IPS DF 6.9 (cell line): ENCODE results near the gene MAN2B1.
"Not testable (repeated sequence)": the region's sequence is repeated elsewhere in the genome, so short reads cannot be mapped to it uniquely, and the experiment has no call there.

Experiments
- DNase-seq: peaks from one replicate; pipeline ENCODE4 v3.0.0-alpha.2; 2013; ENCODE audit warnings: low read depth, low spot score
- H3K27ac ChIP-seq: one replicate; pipeline ENCODE4 v1.5.1; 2013; ENCODE audit warnings: low read length, control low read depth
- H3K27me3 ChIP-seq: 2 replicates; pipeline ENCODE4 v1.6.1; 2013; ENCODE audit warnings: mild to moderate bottlenecking, low read length; ENCODE audit not compliant: control insufficient read depth, insufficient read depth
- H3K36me3 ChIP-seq: 2 replicates; pipeline ENCODE4 v1.6.1; 2013; ENCODE audit warnings: low read length; ENCODE audit not compliant: control insufficient read depth, insufficient read depth
- H3K4me1 ChIP-seq: 2 replicates; pipeline ENCODE4 v1.6.1; 2013; ENCODE audit warnings: low read length; ENCODE audit not compliant: control insufficient read depth, insufficient read depth
- H3K4me3 ChIP-seq: 2 replicates; pipeline ENCODE4 v1.5.1; 2013; ENCODE audit warnings: mild to moderate bottlenecking, low read length
- H3K9me3 ChIP-seq: 2 replicates; pipeline ENCODE4 v1.6.1; 2013; ENCODE audit warnings: low read length, inconsistent platforms; ENCODE audit not compliant: control insufficient read depth, insufficient read depth
- WGBS: extraction: QIAGEN DNeasy Blood & Tissue Kit; methylation state at CpG from one replicate; pipeline ENCODE4 v1.1.7; 2013; ENCODE audit warnings: mixed read lengths, missing lambda C conversion rate; ENCODE audit not compliant: insufficient read length, insufficient coverage; 5-methylcytosine and 5-hydroxymethylcytosine counted together

MAN2B1 gene

DNA sequence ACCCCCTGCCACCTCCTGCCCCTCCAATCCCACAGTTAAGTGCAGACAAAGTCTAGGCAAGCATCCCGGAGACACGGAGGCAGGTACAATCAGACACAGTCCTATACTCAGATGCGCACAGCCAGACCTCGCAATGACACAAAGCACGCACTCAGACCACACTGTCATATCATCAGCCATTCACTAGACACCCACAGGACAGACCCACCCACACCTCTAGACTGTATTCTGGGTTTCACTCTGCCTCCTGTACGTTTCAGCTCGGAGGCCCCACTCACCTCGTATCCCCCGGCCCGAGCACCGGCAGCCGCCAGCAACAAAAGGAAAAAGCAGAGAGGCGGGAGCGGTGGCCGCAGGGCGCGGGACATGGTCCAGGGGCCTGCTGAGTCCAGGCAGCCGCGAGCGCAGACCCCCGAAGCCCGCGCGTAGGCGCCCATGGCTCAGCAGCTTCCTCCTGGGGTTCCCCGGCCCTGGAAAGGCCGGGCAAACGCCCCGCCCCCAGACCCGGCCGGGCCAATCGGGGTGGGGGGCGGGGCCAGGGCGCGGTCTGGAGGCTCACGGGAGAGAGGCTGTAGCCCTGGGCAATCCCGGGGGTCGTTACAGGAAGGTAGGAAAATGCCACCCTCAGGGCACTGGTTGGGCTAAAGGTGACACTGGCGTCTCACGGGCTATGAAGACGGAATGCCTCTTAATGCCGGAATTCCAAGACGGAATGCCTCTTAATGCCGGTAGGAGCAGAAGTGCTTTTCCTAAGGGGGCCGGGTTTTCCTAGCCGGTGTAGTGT is at the start of gene MAN2B1, which contains the start of gene WDR83:
TSS of gene MAN2B1 (minus strand) at position 478 of the 784 bp plus-strand sequence. CDS start at position 437, 41 bp downstream.
TSS of gene WDR83 (plus strand) at position 543 of the 784 bp plus-strand sequence. CDS start 2,984 bp downstream, outside the sequence.
- no peaks in the 10 kb centered on the region for H3K9me3 ChIP-seq
- DNase-seq: no peak
- peaks cover 4% of the 10 kb centered on the region for H3K4me1 ChIP-seq
- no peak within 1 kb of the TSS for H3K27ac ChIP-seq
- H3K27me3 ChIP-seq: no peaks in the 10 kb centered on the region
- peak within 1 kb of the TSS; percentile 65 for H3K4me3 ChIP-seq
- WGBS: no CpG with 5 or more reads among the region's 46 CpGs
- peaks cover 4% of the 10 kb centered on the region; the same call in 1 of the 2 replicates for H3K36me3 ChIP-seq

DNA sequence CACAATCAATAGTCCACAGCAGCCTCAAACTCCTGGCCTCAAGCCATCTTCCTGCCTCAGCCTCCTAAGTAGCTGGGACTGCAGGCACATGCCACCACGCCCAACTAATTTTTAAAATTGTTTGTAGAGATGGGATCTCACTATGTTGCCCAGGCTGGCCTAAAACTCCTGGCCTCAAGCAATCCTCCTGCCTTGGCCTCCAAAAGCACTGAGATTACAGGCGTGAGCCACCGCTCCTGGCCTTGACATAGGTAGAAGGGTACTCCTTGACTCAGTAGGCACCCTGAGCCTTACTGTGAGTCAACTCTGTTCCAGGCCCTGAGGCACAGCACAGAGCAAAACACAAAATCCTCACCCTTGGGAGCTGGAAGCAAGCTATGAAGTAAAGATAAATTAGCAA is 49.4 kb upstream of the MAN2B1 start:
- no CpG with 5 or more reads among the region's 3 CpGs for WGBS
- no peak overlapping the region for H3K4me3 ChIP-seq
- H3K9me3 ChIP-seq: no peaks in the 10 kb centered on the region
- DNase-seq: no peak
- H3K27me3 ChIP-seq: no peaks in the 10 kb centered on the region
- H3K4me1 ChIP-seq: no peaks in the 10 kb centered on the region; the same call in 1 of the 2 replicates
- peaks cover 43% of the 10 kb centered on the region for H3K36me3 ChIP-seq
- H3K27ac ChIP-seq: no peak overlapping the region

DNA sequence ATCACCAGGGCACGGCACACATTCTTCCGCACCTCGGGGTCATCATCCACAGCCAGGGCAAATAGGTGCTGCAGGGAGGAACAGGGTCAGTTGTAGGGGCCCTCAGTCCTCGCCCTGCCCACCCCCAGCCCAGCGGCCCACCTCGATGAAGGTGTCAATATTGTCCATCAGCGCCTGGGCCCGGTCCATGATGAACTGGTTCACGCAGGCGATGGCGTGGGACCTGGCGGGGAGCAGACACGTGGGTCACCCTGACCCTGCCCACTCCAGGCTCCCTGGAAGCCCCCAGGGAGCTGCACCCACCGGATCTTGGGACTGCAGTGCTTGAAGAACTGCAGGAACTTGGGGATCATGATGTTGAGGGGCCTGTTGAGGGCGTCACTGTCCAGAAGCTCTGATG is 48.6 kb upstream of the MAN2B1 start:
- no peaks in the 10 kb centered on the region for H3K9me3 ChIP-seq
- no peaks in the 10 kb centered on the region for H3K27me3 ChIP-seq
- no peak overlapping the region for H3K27ac ChIP-seq
- WGBS: no CpG with 5 or more reads among the region's 15 CpGs
- no peak overlapping the region for H3K4me3 ChIP-seq
- peaks cover 47% of the 10 kb centered on the region for H3K36me3 ChIP-seq
- H3K4me1 ChIP-seq: no peaks in the 10 kb centered on the region
- no peak for DNase-seq

DNA sequence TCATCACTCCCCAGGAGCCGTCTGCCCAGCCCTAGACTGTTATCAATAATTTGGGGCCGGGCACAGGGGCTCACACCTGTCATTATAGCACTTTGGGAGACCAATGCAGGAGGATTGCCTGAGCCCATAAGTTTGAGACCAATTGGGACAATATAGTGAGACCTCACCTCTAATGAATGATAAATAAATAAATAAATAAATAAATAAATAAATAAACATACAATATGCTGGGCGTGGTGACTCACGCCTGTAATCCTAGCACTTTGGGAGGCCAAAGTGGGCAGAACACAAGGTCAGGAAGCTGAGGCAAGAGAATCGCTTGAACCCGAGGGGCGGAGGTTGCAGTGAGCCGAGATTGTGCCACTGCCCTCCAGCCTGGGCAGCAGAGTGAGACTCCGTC is 46.8 kb upstream of the MAN2B1 start:
- no CpG with 5 or more reads among the region's 9 CpGs for WGBS
- not testable (repeated sequence) for H3K4me1 ChIP-seq, H3K9me3 ChIP-seq, H3K27me3 ChIP-seq, H3K27ac ChIP-seq, H3K4me3 ChIP-seq, DNase-seq
- H3K36me3 ChIP-seq: peaks cover 50% of the 10 kb centered on the region

DNA sequence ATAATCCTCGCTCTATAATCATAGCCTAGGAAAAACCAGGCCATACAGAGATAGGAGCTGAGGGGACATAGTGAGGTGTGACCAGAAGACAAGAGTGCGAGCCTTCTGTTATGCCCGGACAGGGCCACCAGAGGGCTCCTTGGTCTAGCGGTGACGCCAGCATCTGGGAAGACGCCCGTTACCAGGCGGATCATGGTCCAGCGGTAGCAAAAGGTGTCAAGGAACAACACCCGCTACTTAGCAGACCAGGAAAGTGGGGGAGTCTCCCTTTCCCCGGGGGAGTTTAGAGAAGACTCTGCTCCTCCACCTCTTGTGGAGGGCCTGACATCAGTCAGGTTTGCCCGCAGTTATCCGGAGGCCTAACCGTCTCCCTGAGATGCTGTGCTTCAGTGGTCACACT is 45.5 kb upstream of the MAN2B1 start:
- not testable (repeated sequence) for H3K9me3 ChIP-seq, DNase-seq, H3K4me3 ChIP-seq, H3K4me1 ChIP-seq, H3K27ac ChIP-seq, H3K27me3 ChIP-seq
- no CpG with 5 or more reads among the region's 14 CpGs for WGBS
- peaks cover 50% of the 10 kb centered on the region for H3K36me3 ChIP-seq

- Histone ChIP-seq H3K4me1 (no peaks in the 10 kb centered on the region), H3K27ac (no peak overlapping the region), H3K9me3 (no peaks in the 10 kb centered on the region), H3K36me3 (peaks cover 53% of the 10 kb centered on the region), H3K27me3 (no peaks in the 10 kb centered on the region), H3K4me3 (no peak overlapping the region)
- no peak for DNase-seq
- no CpG with 5 or more reads among the region's 17 CpGs for WGBS
These were observed 44.6 kb upstream of the MAN2B1 start for GRCh38 chr19:12711187-12711586.

DNA sequence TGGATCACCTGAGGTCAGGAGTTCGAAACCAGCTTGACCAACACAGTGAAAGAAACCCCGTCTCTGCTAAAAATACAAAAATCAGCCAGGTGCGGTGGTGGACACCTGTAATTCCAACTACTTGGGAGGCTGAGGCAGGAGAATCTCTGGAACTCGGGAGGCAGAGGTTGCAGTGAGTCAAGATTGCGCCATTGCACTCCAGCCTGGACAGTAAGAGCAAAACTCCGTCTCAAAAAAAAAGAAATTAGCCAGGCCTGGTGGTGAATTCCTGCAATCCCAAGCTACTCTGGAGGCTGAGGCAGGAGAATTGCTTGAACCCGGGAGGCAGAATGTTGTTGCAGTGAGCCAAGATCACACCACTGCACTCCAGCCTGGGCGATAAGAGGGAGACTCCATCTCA is 42.1 kb upstream of the MAN2B1 start:
- WGBS: no CpG with 5 or more reads among the region's 8 CpGs
- DNase-seq: no peak
- H3K9me3 ChIP-seq: no peaks in the 10 kb centered on the region
- H3K27me3 ChIP-seq: no peaks in the 10 kb centered on the region
- no peak overlapping the region for H3K4me3 ChIP-seq
- H3K4me1 ChIP-seq: no peaks in the 10 kb centered on the region
- H3K27ac ChIP-seq: no peak overlapping the region
- peaks cover 43% of the 10 kb centered on the region for H3K36me3 ChIP-seq

DNA sequence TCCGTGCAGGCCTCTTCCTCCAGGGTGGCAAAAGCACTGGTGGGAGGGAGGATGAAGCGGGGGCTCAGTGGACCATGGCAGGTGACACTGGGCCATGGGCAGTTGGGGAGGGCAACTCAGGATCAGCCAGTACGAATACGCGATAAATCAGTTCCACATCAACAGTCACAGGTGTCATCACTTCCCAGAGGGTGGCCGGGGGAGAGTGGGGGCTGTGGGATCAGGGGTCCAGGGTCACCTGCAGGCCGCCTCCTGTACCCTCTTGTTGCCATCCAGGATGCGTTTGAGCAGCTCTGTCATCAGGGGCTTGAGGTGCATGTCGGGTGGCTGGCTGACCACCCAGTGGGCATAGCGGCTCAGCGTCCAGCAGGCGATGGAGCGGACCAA is 39.8 kb upstream of the MAN2B1 start:
- Histone ChIP-seq H3K36me3 (peaks cover 49% of the 10 kb centered on the region), H3K9me3 (no peaks in the 10 kb centered on the region), H3K4me1 (peaks cover 1% of the 10 kb centered on the region; the same call in 1 of the 2 replicates), H3K27ac (no peak overlapping the region), H3K27me3 (no peaks in the 10 kb centered on the region), H3K4me3 (no peak overlapping the region)
- no CpG with 5 or more reads among the region's 13 CpGs for WGBS
- no peak for DNase-seq

DNA sequence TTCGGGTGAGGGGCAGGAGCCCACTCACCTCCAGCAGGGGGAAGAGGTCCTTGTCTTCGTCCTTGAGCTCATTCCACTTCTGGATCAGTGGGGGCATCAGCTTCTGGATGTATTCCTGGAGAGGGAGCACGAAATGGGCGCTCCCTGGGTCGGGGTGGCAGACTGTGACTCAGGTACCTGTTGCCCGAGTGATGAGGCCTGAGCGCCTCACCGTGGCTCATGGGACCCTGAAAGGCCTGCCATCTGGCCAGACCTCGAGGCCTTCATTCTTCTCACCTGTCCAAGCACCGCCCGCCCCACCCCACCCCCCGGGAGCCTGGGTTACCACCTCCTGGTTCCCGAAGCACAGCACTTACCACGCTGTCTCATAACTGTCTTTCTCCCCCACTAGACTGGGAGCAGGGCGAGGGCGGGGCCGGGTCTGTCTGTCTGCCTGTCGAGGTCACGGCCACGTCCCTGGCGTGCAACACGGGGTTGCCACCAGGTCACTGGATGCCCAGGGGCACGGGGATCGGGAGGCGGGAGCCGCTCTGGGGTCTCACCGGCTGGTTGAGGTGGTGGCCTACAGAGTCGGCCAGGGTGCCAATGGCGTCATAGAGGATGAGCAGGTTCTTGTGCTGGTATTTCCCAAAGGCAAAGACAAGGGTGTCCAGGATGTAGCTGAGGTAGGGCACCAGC is 39.3 kb upstream of the MAN2B1 start:
- no CpG with 5 or more reads among the region's 29 CpGs for WGBS
- Histone ChIP-seq H3K27ac (no peak overlapping the region), H3K27me3 (no peaks in the 10 kb centered on the region), H3K4me1 (peaks cover 1% of the 10 kb centered on the region; the same call in 1 of the 2 replicates), H3K4me3 (no peak overlapping the region), H3K9me3 (no peaks in the 10 kb centered on the region), H3K36me3 (peaks cover 51% of the 10 kb centered on the region)
- DNase-seq: no peak

- Histone ChIP-seq H3K27ac (no peak overlapping the region), H3K4me1 (peaks cover 1% of the 10 kb centered on the region; the same call in 1 of the 2 replicates), H3K27me3 (no peaks in the 10 kb centered on the region), H3K4me3 (no peak overlapping the region), H3K36me3 (peaks cover 52% of the 10 kb centered on the region), H3K9me3 (no peaks in the 10 kb centered on the region)
- DNase-seq: no peak
- no CpG with 5 or more reads among the region's 13 CpGs for WGBS
These were observed 38.6 kb upstream of the MAN2B1 start for GRCh38 chr19:12705169-12705568.
